Hypothalamus (tissue), 51 donors: ENCODE measurements around the gene ITIH5.
A peak's percentile ranks its signal among the peaks of the same experiment; 100 is the strongest.
"Not testable (repeated sequence)": the region's sequence is repeated elsewhere in the genome, so short reads cannot be mapped to it uniquely, and the experiment has no call there.

Source experiments
- DNase-seq, 51 donors: peaks; one replicate each; lab custom pipeline; 2025; lab: John Stamatoyannopoulos, UW

Gene ITIH5

GRCh38 chr10:7666253-7667023 is at the start of gene ITIH5:
TSS of gene ITIH5 (minus strand) at chr10:7666966. CDS start at chr10:7666892, 74 bp downstream.
- no peak for DNase-seq

- no peak for DNase-seq
These were observed 48.7 kb upstream of the ITIH5 start for GRCh38 chr10:7715515-7715914.

- DNase-seq = not testable (repeated sequence)
These were observed 44.3 kb upstream of the ITIH5 start for GRCh38 chr10:7711075-7711474.

- no peak for DNase-seq
These were observed 43.7 kb upstream of the ITIH5 start for GRCh38 chr10:7710446-7710845.

GRCh38 chr10:7708832-7709231 is 42.1 kb upstream of the ITIH5 start:
- DNase-seq = no peak

GRCh38 chr10:7707858-7708622 is 41.3 kb upstream of the ITIH5 start:
- no peak for DNase-seq

- no peak for DNase-seq
These were observed 40.3 kb upstream of the ITIH5 start for GRCh38 chr10:7707102-7707501.

GRCh38 chr10:7706534-7707073 is 39.8 kb upstream of the ITIH5 start:
- DNase-seq = no peak

- DNase-seq = no peak
These were observed 38.6 kb upstream of the ITIH5 start for GRCh38 chr10:7705341-7705740.

- DNase-seq = no peak
These were observed 37.6 kb upstream of the ITIH5 start for GRCh38 chr10:7704071-7705016.

- no peak for DNase-seq
These were observed 36.4 kb upstream of the ITIH5 start, which contains the start of gene ITIH2 for GRCh38 chr10:7703140-7703539. TSS of gene ITIH2 (plus strand) at chr10:7703316. CDS start at chr10:7703435, 119 bp downstream.

GRCh38 chr10:7702288-7702812 is 35.6 kb upstream of the ITIH5 start:
- no peak for DNase-seq

- no peak for DNase-seq
These were observed 34.5 kb upstream of the ITIH5 start for GRCh38 chr10:7701158-7701742.

GRCh38 chr10:7700577-7701125 is 33.9 kb upstream of the ITIH5 start:
- DNase-seq = no peak

- DNase-seq = no peak
These were observed 30.7 kb upstream of the ITIH5 start for GRCh38 chr10:7697426-7697825.

- peak in 6 of 51 donors; percentile 1 to 13 (median 8) for DNase-seq
These were observed 29.8 kb upstream of the ITIH5 start for GRCh38 chr10:7696545-7696944.

GRCh38 chr10:7693194-7693593 is 26.4 kb upstream of the ITIH5 start:
- not testable (repeated sequence) for DNase-seq

- not testable (repeated sequence) for DNase-seq
These were observed 25.6 kb upstream of the ITIH5 start for GRCh38 chr10:7692368-7692767.

GRCh38 chr10:7690885-7691597 is 24.3 kb upstream of the ITIH5 start:
- not testable (repeated sequence) for DNase-seq
